GM18868 (cell line): ENCODE data around the gene PLA2G4E.

Experiments used
- ATAC-seq: cut with Tn5 transposase; IDR thresholded peaks from one replicate; pipeline ENCODE4 v1.9.1; 2021; ENCODE audit warnings: mild to moderate bottlenecking, moderate library complexity; ENCODE audit not compliant: unreplicated experiment

PLA2G4E gene

DNA sequence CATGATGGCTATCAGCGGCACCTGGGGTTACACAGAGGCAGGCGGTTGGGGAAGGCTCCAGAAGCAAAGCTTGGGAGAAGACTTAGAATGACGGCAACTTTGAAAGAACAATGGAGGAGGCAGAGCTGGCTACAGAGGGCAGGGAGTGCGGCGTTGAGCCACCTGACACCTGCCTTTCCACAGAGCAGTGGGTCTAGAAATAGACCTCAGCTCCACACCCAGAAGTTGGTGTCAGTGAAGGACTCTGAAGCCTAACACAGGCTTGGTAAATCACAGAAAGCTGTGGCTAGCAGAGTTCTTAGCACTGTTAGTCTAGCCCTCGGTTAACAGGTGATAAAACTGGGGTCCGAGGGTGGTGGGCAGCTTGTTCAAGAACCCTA lies 25.4 kb downstream of the PLA2G4E start:
- no peak for ATAC-seq

- no peak for ATAC-seq
Observed at GRCh38 chr15:41994772-41995475, 25.9 kb downstream of the PLA2G4E start.

GRCh38 chr15:41994171-41994650 lies 26.6 kb downstream of the PLA2G4E start:
- no peak for ATAC-seq

- no peak for ATAC-seq
Observed at GRCh38 chr15:41993472-41994170, 27.2 kb downstream of the PLA2G4E start.

DNA sequence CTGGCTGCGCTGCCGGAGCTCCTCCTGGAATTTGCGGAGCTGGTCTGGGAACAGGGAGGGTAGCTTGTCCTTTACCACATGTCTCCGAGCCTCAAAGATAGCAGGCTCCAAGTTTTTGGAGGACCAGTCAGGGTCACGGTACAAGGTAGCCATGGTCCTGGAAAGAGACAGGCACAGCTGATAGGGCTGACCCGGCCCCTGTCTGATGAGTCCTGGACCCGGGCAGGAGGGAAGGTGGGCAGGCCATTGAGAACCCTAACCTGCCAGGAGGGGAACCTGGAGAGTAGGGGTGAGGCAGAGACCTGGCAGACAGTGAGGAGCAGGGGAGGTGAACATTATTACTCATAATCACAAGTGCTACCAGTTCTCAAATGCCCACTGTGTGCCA lies 28.0 kb downstream of the PLA2G4E start:
- no peak for ATAC-seq

- no peak for ATAC-seq
Observed at GRCh38 chr15:41992151-41992802, 28.6 kb downstream of the PLA2G4E start.

- no peak for ATAC-seq
Observed at GRCh38 chr15:41990691-41991090, 30.2 kb downstream of the PLA2G4E start.

- no peak for ATAC-seq
Observed at GRCh38 chr15:41990243-41990605, 30.6 kb downstream of the PLA2G4E start.

DNA sequence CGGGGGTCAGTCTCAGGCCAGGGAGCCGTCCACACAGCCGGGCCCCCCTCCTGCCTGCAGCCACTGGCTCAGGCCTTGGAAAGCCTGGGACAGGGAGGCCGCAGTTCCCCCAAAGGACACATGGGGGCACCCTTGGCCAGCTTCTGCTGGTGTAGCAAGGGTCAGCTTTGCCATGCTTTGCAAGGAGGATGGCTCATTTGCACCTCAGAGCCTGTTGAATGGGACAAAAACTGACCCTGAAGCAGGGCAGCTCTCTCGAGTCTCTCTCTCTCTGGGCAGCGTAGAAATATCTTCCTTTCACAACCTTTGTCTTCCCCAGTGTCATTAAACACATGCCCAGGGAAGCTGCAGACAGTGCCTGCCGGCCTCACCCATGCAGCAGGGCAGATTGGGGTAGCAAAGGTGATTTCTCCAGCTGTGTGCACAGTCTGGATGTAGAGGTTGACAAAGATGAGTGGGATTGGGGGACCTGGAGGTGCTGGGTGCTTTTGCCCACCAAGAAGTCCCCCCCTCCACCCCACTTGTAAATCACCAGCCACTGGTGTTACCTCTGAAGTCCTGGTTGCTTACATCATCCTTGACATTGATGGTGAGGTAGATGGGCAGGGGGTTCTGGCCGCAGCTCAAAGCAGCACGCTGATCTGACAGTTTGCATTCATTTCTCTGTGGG lies 31.1 kb downstream of the PLA2G4E start:
- no peak for ATAC-seq

DNA sequence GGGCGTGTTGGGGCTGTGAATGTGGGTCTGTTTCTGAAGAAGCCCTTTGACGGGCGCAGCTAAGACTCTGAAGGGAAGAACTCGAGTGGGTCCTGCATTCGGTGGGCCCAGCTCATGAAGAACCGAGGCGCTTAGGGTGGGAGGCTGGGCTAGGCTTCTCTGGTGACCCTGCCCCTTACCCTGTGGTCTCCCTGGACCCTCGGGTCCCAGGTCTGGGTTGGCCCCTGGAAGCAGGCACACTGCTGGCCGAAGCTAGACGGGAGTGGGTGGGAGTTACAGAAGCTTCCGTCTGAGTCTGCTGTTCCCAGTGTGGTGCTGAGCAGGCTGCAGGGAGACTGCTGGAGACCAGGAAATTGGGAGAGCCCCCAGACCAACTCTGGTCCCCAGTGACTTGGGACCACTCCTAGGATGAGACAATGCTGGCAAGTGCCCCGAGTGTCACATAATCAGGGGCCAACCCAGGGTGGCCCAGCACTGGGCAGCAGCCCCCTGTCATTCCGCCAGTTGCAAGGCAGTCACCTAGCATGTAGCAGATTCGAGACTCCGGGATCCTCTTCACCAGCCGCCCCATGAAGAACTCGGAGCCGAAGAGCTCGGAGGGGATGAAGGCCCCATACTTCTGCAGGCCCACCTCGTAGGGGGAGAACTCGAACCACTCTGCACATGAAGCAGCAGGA lies 31.8 kb downstream of the PLA2G4E start:
- no peak for ATAC-seq

- no peak for ATAC-seq
Observed at GRCh38 chr15:41987925-41988275, 32.9 kb downstream of the PLA2G4E start.

DNA sequence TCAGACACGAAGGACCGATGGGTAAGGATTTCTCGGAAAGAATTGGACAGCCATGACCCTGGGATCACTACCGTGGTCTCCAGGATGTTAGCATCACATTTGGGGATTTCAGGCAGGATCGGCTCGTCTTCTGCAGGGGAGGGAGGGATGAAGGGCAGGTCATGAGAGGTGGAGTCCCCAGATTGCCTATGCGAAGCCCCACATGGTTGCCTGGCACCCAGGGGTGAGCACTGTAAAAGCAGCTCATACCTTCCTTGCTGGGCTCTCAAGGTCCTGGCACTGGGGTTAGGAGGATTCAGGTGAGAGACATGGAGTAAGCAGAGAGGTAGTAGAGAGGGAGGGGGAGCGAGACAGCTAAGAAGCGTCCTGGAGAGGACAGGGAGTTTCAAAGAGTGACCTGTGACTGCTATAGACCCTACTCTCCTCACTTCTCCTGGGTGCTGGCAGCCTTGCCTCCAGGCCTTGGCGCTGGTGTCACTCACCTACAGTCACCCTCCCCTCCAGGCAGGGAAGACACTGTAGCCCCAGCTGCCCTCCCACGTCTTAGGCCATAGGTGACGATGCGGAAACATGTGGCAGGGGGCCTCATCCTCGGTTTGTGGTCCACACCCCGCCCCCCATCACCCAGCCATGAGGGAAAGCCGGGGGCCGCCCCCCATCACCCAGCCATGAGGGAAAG lies 33.5 kb downstream of the PLA2G4E start:
- ATAC-seq, result no peak

GRCh38 chr15:41985236-41986160 lies 35.3 kb downstream of the PLA2G4E start:
- ATAC-seq, result no peak

DNA sequence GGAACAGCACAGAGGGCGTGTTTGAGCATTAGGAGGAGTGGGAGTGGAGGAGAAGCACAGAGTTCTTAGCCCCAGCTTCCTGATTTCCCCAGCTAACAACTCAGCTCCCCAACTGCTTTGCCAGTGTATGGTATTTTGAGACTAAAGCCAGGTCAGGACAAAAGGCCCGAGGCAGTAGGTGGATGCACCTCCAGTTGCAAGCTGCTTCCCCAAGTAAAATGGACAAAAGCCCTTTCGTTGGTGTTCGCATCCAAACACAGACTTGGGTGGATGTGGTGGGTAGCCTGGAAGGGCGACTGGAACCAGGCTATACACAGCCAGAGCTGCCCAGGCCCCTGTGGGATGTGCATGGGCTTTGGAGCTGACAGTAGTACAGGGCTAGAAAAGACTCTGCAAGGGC lies 36.2 kb downstream of the PLA2G4E start:
- no peak for ATAC-seq

DNA sequence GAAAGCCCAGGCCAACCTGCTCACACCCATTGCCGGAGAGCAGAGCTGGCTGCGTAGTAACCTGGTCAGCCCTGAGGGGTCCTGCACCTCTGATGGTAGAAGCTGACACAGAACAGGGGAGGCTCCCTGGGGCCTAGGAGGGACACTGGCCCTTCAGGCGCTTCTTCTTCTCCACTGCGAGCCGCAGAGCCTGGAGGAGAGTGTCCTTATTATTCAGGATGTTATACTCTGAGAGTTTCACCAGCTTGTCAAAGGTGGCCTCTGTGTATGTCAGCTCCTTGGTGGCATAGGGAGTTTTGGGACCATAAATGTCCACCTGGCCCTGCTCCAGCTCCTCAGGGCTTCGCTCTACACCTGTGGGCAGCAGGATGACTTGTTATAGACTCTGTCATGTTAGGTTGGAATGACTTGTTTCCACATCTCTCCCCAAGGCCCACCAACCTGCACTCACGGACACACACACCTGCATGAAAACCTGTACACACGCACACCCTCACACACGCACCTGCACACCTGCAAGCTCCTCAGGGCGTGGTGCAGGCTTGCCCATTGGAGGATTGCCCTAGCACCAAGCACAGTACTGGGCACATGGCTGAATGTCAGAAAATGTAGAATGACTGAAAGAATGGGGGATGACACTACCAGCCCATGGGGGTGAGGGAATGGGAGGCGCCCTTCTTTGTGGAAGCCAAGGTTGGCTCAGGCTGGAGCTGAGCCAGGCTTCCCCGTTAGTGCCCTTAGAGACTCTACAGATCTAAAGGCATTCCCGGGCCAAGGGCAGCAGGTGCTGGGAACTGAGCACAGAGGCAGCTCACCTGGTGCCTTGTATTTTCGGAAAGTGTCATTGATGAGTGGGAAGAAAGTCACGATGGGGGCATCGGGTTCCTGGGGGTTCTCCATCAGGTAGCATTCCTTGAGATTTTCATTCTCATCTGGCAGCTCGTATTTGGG lies 36.9 kb downstream of the PLA2G4E start:
- no peak for ATAC-seq

- ATAC-seq, result no peak
Observed at GRCh38 chr15:41983221-41983620, 37.6 kb downstream of the PLA2G4E start.

DNA sequence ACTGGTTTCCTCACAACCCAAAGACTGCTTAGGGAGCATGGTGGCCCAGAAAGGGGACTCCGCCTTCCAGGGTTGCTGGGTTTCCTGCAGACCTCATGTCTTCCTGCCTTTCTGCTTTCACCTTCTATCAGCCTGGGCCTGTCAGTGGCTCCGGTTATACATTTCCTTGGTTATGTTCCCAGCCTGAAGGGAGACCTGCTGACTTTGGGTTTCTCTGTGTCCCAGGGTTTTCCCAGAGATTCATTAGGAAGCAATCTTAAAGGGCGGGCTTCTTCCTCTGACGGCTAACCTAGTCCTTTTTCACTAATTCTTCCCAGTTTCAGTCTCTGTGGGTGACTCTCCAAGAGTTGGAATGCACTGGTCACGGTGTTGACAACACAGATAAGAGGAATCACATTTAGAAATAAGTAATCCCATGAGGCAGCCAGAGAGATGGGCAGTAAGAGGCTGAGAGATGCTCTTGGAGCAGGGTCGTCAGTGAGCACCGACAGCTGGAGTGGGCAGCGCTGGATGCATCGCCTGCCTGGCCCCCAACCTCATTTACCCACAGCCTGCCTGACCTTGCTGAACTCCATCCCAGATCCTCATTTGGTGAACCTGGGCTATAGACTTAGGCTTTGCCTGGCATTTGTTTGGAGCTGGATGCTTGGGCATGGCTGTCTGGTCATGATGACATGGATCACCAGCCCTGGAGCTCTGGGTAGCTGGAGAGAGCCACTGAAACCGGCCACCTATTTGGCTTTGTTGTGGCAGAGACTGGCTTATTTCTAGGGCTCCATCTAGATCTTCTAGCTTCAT lies 38.5 kb downstream of the PLA2G4E start:
- ATAC-seq, result no peak
